BLaER1 (cell line): ENCODE results near the gene ANGEL1.

Experiments
- H3K27ac ChIP-seq: shearing (Covaris generic); formaldehyde crosslinking; 2 replicates; pipeline ENCODE4 v1.8.1; 2022
- H3K27me3 ChIP-seq: shearing (Covaris generic); formaldehyde crosslinking; 2 replicates; pipeline ENCODE4 v1.8.1; 2022
- H3K36me3 ChIP-seq: shearing (Covaris generic); formaldehyde crosslinking; 2 replicates; pipeline ENCODE4 v1.8.1; 2022
- H3K4me1 ChIP-seq: shearing (Covaris generic); formaldehyde crosslinking; 2 replicates; pipeline ENCODE4 v1.8.1; 2022
- H3K4me2 ChIP-seq: shearing (Covaris generic); formaldehyde crosslinking; 2 replicates; pipeline ENCODE4 v1.8.1; 2022
- H3K4me3 ChIP-seq: shearing (Covaris generic); formaldehyde crosslinking; 2 replicates; pipeline ENCODE4 v1.8.1; 2022
- H3K9ac ChIP-seq: shearing (Covaris generic); formaldehyde crosslinking; 2 replicates; pipeline ENCODE4 v1.8.1; 2022
- H3K9me3 ChIP-seq: shearing (Covaris generic); formaldehyde crosslinking; 2 replicates; pipeline ENCODE4 v1.8.1; 2022
- H4K20me1 ChIP-seq: shearing (Covaris generic); formaldehyde crosslinking; 2 replicates; pipeline ENCODE4 v1.8.1; 2022
- Cebpa-rat ChIP-seq: shearing (Covaris generic); IDR thresholded peaks from 2 replicates; pipeline ENCODE4 v1.8.1; 2022

ANGEL1 gene

DNA sequence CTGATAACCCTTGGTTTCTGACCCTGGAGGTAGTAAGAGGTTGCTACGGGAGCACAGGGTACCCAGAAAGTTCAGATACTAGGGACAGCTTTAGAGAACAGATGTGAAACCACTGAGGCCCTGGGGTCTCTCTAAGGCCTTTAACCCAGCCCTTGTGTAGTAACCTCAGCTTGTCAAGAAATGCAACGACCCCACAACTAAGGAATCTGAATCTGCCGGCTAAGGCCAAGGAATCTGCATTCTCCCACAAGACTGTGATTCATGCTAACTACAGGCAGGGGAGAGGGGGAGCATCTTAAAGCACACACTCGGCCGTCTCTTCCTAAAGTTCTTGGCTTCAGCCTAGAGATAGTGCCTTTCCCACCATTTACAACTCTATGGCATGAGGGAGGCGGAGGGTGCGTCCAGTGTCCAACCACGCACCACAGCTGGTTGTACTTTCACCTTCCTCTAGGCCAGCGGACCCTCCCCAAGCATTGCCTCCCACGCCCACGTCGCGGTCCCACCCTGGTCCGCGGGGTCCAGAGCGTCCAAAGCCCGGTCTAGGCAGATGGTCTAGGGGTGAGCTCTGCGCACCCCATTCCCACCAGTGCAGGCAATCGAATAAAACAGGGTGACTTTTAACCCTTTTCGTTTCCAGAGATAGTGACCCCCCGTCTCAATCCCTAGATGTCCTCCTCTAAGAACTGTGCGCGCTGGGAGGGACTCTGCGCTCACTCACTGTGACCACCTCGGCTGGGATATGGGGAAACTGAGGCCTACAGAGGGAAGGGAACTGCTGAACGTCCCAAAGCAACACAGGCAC lies 52.1 kb downstream of the ANGEL1 start:
- peaks cover 42% of the 10 kb centered on the region for H3K4me1 ChIP-seq
- no peak overlapping the region for H3K27ac ChIP-seq
- H3K4me2 ChIP-seq = peak overlapping the region; percentile 81
- no peaks in the 10 kb centered on the region for H3K36me3 ChIP-seq
- no peak for TF ChIP-seq Cebpa-rat
- no peaks in the 10 kb centered on the region for H3K9me3 ChIP-seq
- H3K27me3 ChIP-seq = peaks cover 20% of the 10 kb centered on the region
- peak overlapping the region; percentile 86 for H3K4me3 ChIP-seq
- H3K9ac ChIP-seq = peak overlapping the region; percentile 77; the same call in 1 of the 2 replicates
- H4K20me1 ChIP-seq = peaks cover 8% of the 10 kb centered on the region; the same call in 1 of the 2 replicates

DNA sequence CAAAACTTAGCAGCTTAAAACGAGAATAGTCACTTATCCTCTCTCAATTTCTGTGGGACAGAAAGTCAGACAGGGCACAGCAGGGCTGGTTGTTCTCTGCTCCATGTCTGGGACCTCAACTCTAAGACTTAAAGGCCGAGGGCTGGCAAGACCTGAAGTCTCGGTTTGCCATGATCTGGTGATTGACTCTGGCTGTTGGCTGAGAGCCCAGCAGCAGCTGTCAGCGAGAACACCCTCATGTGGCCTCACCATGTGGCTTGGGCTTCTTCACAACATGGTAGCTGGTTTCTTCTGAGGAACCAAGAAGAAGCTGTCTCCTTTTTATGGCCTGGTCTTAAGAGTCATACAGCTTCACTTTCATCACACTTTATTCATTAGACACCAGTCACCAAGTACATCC lies 53.1 kb downstream of the ANGEL1 start:
- H3K9ac ChIP-seq = no peak overlapping the region
- H4K20me1 ChIP-seq = peaks cover 8% of the 10 kb centered on the region; the same call in 1 of the 2 replicates
- no peaks in the 10 kb centered on the region for H3K36me3 ChIP-seq
- no peak overlapping the region for H3K27ac ChIP-seq
- H3K9me3 ChIP-seq = no peaks in the 10 kb centered on the region
- peaks cover 42% of the 10 kb centered on the region for H3K4me1 ChIP-seq
- TF ChIP-seq Cebpa-rat = no peak
- peaks cover 20% of the 10 kb centered on the region for H3K27me3 ChIP-seq
- no peak overlapping the region for H3K4me3 ChIP-seq
- H3K4me2 ChIP-seq = peak overlapping the region; percentile 54; the same call in 1 of the 2 replicates

DNA sequence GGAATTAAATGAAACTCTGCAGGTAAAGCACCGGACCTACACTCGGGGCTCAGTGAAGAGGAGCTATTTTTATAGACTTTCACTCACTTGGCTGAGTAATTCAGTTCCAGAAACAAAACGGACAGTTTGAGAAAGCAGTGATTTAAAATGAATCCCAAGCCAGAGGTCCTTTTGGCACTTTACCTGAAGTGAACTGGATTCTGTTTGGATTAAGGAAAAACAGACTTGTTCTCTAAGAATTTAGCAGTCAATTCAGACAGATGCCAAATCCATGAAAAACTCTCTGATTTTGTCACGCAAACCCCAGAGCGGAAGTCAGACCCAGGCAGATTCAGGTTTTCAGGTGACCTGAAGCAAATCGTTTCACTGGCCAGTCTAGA lies 56.3 kb downstream of the ANGEL1 start:
- Histone ChIP-seq H4K20me1 (no peaks in the 10 kb centered on the region), H3K4me3 (no peak overlapping the region), H3K4me1 (peaks cover 21% of the 10 kb centered on the region), H3K27ac (no peak overlapping the region), H3K9me3 (no peaks in the 10 kb centered on the region), H3K36me3 (no peaks in the 10 kb centered on the region), H3K9ac (no peak overlapping the region), H3K4me2 (no peak overlapping the region), H3K27me3 (no peaks in the 10 kb centered on the region)
- no peak for TF ChIP-seq Cebpa-rat

DNA sequence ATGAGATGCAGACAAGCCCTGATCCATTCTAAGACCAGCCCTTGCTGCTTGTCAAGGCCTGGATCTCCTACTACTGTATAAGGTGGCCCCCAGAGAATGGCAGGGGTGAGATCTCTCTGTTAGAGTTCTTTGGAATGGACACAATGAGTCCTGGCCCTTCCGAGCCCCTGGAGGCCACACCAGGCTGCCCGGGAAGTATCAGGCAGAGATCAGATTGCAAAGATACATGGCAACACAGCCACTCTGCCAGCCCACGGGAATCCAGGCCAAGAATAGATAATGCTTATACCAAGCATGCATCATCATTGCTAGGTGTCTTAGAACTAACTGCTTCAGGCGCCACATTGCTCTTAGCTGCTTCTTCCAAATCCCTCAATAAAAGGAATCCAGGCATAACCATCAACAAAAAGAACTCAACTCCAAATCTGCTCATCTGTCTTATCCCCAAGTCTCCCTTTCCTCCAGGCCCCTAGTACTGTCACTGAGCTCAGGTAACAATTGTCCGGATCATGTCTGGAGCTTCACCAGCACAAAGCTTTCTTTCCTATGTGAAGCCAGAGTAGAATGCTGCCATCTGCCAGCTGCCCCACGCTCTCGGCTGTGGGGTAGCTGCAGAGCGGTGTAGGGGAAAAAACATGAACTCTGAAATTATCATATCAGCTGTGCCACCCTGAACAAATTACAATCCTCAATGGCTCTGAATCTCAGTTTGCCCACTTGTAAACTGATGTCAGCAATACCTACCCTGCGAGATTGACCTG lies 56.9 kb downstream of the ANGEL1 start:
- no peak for TF ChIP-seq Cebpa-rat
- Histone ChIP-seq H3K36me3 (no peaks in the 10 kb centered on the region), H3K4me2 (no peak overlapping the region), H3K27ac (no peak overlapping the region), H3K27me3 (no peaks in the 10 kb centered on the region), H3K4me3 (no peak overlapping the region), H4K20me1 (no peaks in the 10 kb centered on the region), H3K4me1 (peaks cover 17% of the 10 kb centered on the region), H3K9me3 (no peaks in the 10 kb centered on the region), H3K9ac (no peak overlapping the region)

- no peaks in the 10 kb centered on the region for H3K27me3 ChIP-seq
- H3K4me2 ChIP-seq = no peak overlapping the region
- H3K9me3 ChIP-seq = no peaks in the 10 kb centered on the region
- no peak for TF ChIP-seq Cebpa-rat
- no peak overlapping the region for H3K4me3 ChIP-seq
- H3K4me1 ChIP-seq = peaks cover 12% of the 10 kb centered on the region
- no peak overlapping the region for H3K27ac ChIP-seq
- H3K9ac ChIP-seq = no peak overlapping the region
- H3K36me3 ChIP-seq = no peaks in the 10 kb centered on the region
- no peaks in the 10 kb centered on the region for H4K20me1 ChIP-seq
These were observed 58.1 kb downstream of the ANGEL1 start for GRCh38 chr14:76754586-76754985.

DNA sequence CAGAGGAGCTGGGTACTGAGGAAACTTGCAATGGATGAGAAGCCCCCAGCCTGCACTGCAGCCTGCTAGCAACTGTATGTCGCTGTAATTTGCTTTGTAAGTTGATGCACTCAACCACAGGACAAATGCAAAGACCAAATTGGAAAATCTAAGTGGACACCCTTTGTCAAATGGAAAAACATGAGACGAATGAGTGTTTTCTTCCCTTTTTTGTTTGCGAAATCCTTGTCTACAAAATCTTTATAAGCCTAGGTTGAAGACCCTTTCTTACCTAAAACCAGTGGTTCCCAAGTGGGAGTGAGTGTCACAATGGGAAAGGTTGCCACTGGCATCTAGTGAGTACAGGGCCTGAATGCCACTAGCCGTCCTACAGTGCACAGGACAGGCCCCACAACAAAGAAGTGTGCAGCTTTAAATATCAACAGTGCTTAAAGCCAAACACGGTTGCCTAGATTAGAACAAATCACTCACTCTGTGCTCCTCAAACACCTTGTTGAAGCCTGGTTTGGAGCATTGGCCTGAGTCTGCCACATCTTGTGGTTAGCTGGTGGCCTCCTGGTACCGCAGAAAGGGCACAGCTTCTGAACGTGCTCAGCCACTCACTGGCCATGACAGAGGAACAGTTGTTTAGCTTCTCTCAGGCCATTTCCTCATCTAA lies 59.0 kb downstream of the ANGEL1 start:
- TF ChIP-seq Cebpa-rat = no peak
- H3K4me2 ChIP-seq = no peak overlapping the region
- H3K4me1 ChIP-seq = peaks cover 3% of the 10 kb centered on the region
- peaks cover 5% of the 10 kb centered on the region; the same call in 1 of the 2 replicates for H3K9me3 ChIP-seq
- no peak overlapping the region for H3K27ac ChIP-seq
- no peak overlapping the region for H3K4me3 ChIP-seq
- no peaks in the 10 kb centered on the region for H3K27me3 ChIP-seq
- H3K9ac ChIP-seq = no peak overlapping the region
- no peaks in the 10 kb centered on the region for H3K36me3 ChIP-seq
- H4K20me1 ChIP-seq = no peaks in the 10 kb centered on the region

DNA sequence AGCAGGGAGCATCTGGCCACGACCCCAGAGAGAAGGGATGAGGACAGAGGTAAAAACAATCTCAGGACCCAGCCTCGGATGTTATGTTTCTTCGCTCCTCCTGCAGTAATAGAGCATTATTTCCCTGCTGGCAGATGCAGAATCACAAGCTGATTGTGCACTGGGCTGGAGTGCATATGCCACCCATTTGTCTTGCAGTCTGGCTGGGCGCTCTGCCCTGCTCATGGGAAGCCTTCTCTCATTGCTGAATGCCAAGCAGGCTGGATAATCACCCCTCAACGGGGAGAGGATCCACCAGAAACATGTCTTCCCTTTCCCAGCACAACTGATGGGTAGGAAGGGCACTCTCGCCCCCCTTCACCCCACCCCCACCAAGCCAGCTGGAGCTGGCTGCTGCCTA lies 59.9 kb downstream of the ANGEL1 start:
- Histone ChIP-seq H3K9ac (no peak overlapping the region), H3K4me1 (no peaks in the 10 kb centered on the region), H3K27ac (no peak overlapping the region), H3K4me3 (no peak overlapping the region), H3K4me2 (no peak overlapping the region), H3K36me3 (no peaks in the 10 kb centered on the region), H4K20me1 (no peaks in the 10 kb centered on the region), H3K27me3 (no peaks in the 10 kb centered on the region), H3K9me3 (peaks cover 5% of the 10 kb centered on the region; the same call in 1 of the 2 replicates)
- TF ChIP-seq Cebpa-rat = no peak

DNA sequence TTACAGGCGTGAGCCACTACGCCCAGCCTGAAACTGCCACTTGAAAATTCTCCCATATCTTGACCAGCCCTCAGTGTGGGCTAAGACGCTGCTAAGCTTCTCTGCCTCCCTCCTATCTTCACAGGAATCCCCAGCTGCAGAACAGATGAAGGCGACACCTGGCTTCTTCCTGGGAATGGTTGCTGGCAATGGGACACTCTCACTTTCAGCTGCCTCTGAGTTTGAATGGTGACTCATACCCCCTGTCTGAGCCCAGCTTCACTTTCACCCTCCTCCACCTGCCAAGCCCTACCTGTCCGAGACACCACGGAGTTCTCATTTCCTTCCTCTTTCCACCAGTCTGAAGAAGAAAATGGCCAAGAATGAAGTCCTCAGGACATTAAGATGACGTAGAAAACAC lies 69.7 kb downstream of the ANGEL1 start:
- H3K9me3 ChIP-seq = peaks cover 54% of the 10 kb centered on the region
- no peak overlapping the region for H3K4me2 ChIP-seq
- H3K4me3 ChIP-seq = no peak overlapping the region
- H3K27me3 ChIP-seq = no peaks in the 10 kb centered on the region
- no peak for TF ChIP-seq Cebpa-rat
- no peaks in the 10 kb centered on the region for H3K36me3 ChIP-seq
- no peak overlapping the region for H3K27ac ChIP-seq
- no peak overlapping the region for H3K9ac ChIP-seq
- no peaks in the 10 kb centered on the region for H3K4me1 ChIP-seq
- no peaks in the 10 kb centered on the region for H4K20me1 ChIP-seq

DNA sequence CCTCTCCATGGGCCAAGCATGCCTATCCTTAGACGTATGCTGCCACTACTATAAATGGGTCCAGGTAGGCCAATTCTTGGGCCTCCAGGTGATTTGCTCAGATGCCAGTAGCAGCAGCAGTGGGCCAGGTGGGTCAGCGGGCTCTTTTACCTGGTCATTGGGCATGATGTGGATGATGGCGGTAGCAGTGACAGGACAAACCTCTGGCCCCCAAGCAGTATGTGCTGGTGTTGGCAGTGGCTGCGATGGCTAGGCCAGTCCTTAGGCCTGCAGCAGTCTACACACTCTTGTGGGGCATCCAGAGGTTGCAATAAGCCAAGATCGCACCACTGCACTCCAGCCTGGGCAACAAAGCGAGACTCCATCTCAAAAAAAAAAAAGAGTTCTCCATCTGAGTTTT lies 70.5 kb downstream of the ANGEL1 start:
- no peak overlapping the region for H3K9ac ChIP-seq
- no peaks in the 10 kb centered on the region for H3K4me1 ChIP-seq
- H4K20me1 ChIP-seq = no peaks in the 10 kb centered on the region
- no peaks in the 10 kb centered on the region for H3K36me3 ChIP-seq
- H3K4me2 ChIP-seq = no peak overlapping the region
- H3K9me3 ChIP-seq = peaks cover 54% of the 10 kb centered on the region
- TF ChIP-seq Cebpa-rat = no peak
- no peak overlapping the region for H3K27ac ChIP-seq
- H3K27me3 ChIP-seq = no peaks in the 10 kb centered on the region
- H3K4me3 ChIP-seq = no peak overlapping the region

DNA sequence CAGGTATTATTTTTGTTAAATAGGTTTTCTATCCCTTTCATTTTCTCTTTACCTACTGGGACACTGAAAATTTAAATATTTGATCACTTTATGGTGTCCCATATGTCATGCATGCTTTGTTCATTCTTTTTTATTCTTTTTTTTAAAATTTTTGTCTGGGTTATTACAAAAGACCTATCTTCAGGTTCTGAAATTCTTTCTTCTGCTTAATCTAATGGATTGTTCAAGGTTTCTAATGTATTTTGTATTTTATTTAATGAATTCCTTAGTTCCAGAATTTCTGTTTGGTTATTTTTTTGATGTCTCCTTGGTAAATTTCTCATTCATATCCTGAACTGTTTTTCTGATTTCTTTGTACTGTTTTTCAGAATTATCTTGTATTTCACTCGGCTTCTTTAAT lies 71.6 kb downstream of the ANGEL1 start:
- no peak overlapping the region for H3K4me2 ChIP-seq
- H3K36me3 ChIP-seq = no peaks in the 10 kb centered on the region
- no peak overlapping the region for H3K9ac ChIP-seq
- H4K20me1 ChIP-seq = no peaks in the 10 kb centered on the region
- H3K9me3 ChIP-seq = peaks cover 56% of the 10 kb centered on the region
- H3K4me3 ChIP-seq = no peak overlapping the region
- no peak overlapping the region for H3K27ac ChIP-seq
- no peaks in the 10 kb centered on the region for H3K27me3 ChIP-seq
- H3K4me1 ChIP-seq = no peaks in the 10 kb centered on the region
- TF ChIP-seq Cebpa-rat = no peak
